SK-N-MC (cell line): ENCODE results near the gene FBXW11.

Source experiments
- DNase-seq: peaks from one replicate; pipeline ENCODE4 v3.0.0-alpha.2; 2011; ENCODE audit warnings: low read depth, low spot score
- H3K27ac ChIP-seq: fragments of 200-600 bp; sonication (generic); 2 replicates; pipeline ENCODE4 v1.5.1; 2016; ENCODE audit warnings: mixed run types
- H3K36me3 ChIP-seq: fragments of 200-600 bp; sonication (generic); 2 replicates; pipeline ENCODE4 v1.6.1; 2017; ENCODE audit warnings: antibody characterized with exemption, low read length, mixed read lengths; ENCODE audit not compliant: insufficient read depth
- H3K4me3 ChIP-seq: fragments of 200-600 bp; sonication (generic); 2 replicates; pipeline ENCODE4 v1.5.1; 2016
- H3K9ac ChIP-seq: fragments of 200-600 bp; sonication (generic); 2 replicates; pipeline ENCODE4 v1.8.0; 2017; ENCODE audit warnings: mixed run types, mixed read lengths; ENCODE audit not compliant: insufficient read length
- H3K9me3 ChIP-seq: fragments of 200-600 bp; sonication (generic); 2 replicates; pipeline ENCODE4 v1.6.1; 2017; ENCODE audit warnings: low read depth, mild to moderate bottlenecking, antibody characterized with exemption, low read length, moderate library complexity, mixed read lengths
- EZH2 ChIP-seq: fragments of 200-600 bp; sonication (generic); IDR thresholded peaks from one replicate; pipeline ENCODE4 v1.6.1; 2017; ENCODE audit warnings: antibody characterized with exemption
- FOXP2 ChIP-seq: optimal IDR thresholded peaks from 2 replicates; pipeline ENCODE3; 2011; ENCODE audit warnings: mild to moderate bottlenecking, moderate library complexity; ENCODE audit not compliant: insufficient read depth; ENCODE audit errors: extremely low read length, control extremely low read depth
- POLR2AphosphoS5 ChIP-seq: IDR thresholded peaks from 2 replicates; pipeline ENCODE4 v1.6.1; 2012; ENCODE audit warnings: mild to moderate bottlenecking, low read depth, low read length, borderline replicate concordance

The FBXW11 gene

GRCh38 chr5:171882118-171882517, 124.3 kb downstream of the FBXW11 start:
- Histone ChIP-seq H3K36me3 (peaks cover 14% of the 10 kb centered on the region), H3K9me3 (no peaks in the 10 kb centered on the region), H3K4me3 (no peak overlapping the region), H3K27ac (no peak overlapping the region), H3K9ac (no peak overlapping the region)
- DNase-seq = no peak
- no peak for TF ChIP-seq POLR2AphosphoS5
- no peak for TF ChIP-seq EZH2
- TF ChIP-seq FOXP2 = no peak

- Histone ChIP-seq H3K36me3 (peaks cover 36% of the 10 kb centered on the region; the same call in 1 of the 2 replicates), H3K27ac (no peak overlapping the region), H3K9ac (no peak overlapping the region), H3K9me3 (no peaks in the 10 kb centered on the region), H3K4me3 (no peak overlapping the region)
- TF ChIP-seq EZH2 (no peak), FOXP2 (no peak), POLR2AphosphoS5 (no peak)
- no peak for DNase-seq
These were observed 132.2 kb downstream of the FBXW11 start for GRCh38 chr5:171874234-171874633.

GRCh38 chr5:171872666-171873065, 133.8 kb downstream of the FBXW11 start:
- H3K4me3 ChIP-seq = no peak overlapping the region
- H3K27ac ChIP-seq = no peak overlapping the region
- no peak overlapping the region for H3K9ac ChIP-seq
- TF ChIP-seq POLR2AphosphoS5 (no peak), EZH2 (no peak), FOXP2 (no peak)
- no peaks in the 10 kb centered on the region for H3K9me3 ChIP-seq
- no peak for DNase-seq
- H3K36me3 ChIP-seq = peaks cover 42% of the 10 kb centered on the region; the same call in 1 of the 2 replicates

GRCh38 chr5:171871711-171872110, 134.7 kb downstream of the FBXW11 start:
- H3K27ac ChIP-seq = no peak overlapping the region
- H3K9me3 ChIP-seq = no peaks in the 10 kb centered on the region
- DNase-seq = no peak
- H3K36me3 ChIP-seq = peaks cover 42% of the 10 kb centered on the region; the same call in 1 of the 2 replicates
- TF ChIP-seq FOXP2 (no peak), EZH2 (no peak), POLR2AphosphoS5 (no peak)
- H3K9ac ChIP-seq = no peak overlapping the region
- no peak overlapping the region for H3K4me3 ChIP-seq

GRCh38 chr5:171869956-171870355, 136.5 kb downstream of the FBXW11 start:
- no peak overlapping the region for H3K27ac ChIP-seq
- no peaks in the 10 kb centered on the region for H3K9me3 ChIP-seq
- DNase-seq = no peak
- TF ChIP-seq FOXP2 (no peak), EZH2 (no peak)
- H3K9ac ChIP-seq = no peak overlapping the region
- H3K4me3 ChIP-seq = no peak overlapping the region
- H3K36me3 ChIP-seq = peaks cover 25% of the 10 kb centered on the region; the same call in 1 of the 2 replicates

GRCh38 chr5:171868236-171868635, 138.2 kb downstream of the FBXW11 start:
- TF ChIP-seq EZH2 = no peak
- TF ChIP-seq FOXP2 = no peak
- no peak for TF ChIP-seq POLR2AphosphoS5
- H3K9ac ChIP-seq = no peak overlapping the region
- H3K27ac ChIP-seq = no peak overlapping the region
- peaks cover 23% of the 10 kb centered on the region; the same call in 1 of the 2 replicates for H3K36me3 ChIP-seq
- no peak overlapping the region for H3K4me3 ChIP-seq
- H3K9me3 ChIP-seq = no peaks in the 10 kb centered on the region
- no peak for DNase-seq

GRCh38 chr5:171867786-171868185, 138.7 kb downstream of the FBXW11 start:
- H3K36me3 ChIP-seq = peaks cover 21% of the 10 kb centered on the region; the same call in 1 of the 2 replicates
- no peaks in the 10 kb centered on the region for H3K9me3 ChIP-seq
- no peak for TF ChIP-seq FOXP2
- TF ChIP-seq EZH2 = no peak
- no peak for TF ChIP-seq POLR2AphosphoS5
- no peak overlapping the region for H3K27ac ChIP-seq
- DNase-seq = no peak
- no peak overlapping the region for H3K9ac ChIP-seq
- H3K4me3 ChIP-seq = no peak overlapping the region

- TF ChIP-seq EZH2 (no peak), POLR2AphosphoS5 (no peak), FOXP2 (no peak)
- no peaks in the 10 kb centered on the region for H3K9me3 ChIP-seq
- peaks cover 14% of the 10 kb centered on the region; the same call in 1 of the 2 replicates for H3K36me3 ChIP-seq
- H3K27ac ChIP-seq = no peak overlapping the region
- H3K9ac ChIP-seq = no peak overlapping the region
- H3K4me3 ChIP-seq = no peak overlapping the region
- DNase-seq = no peak
These were observed 141.0 kb downstream of the FBXW11 start for GRCh38 chr5:171865471-171865870.

GRCh38 chr5:171863935-171864334, 142.5 kb downstream of the FBXW11 start:
- TF ChIP-seq EZH2 = no peak
- no peak for TF ChIP-seq POLR2AphosphoS5
- no peak for TF ChIP-seq FOXP2

More at GRCh38 chr5:171863935-171864334, 142.5 kb downstream of the FBXW11 start:
- no peak overlapping the region for H3K9ac ChIP-seq
- H3K4me3 ChIP-seq = no peak overlapping the region
- DNase-seq = no peak
- H3K27ac ChIP-seq = no peak overlapping the region
- peaks cover 9% of the 10 kb centered on the region; the same call in 1 of the 2 replicates for H3K36me3 ChIP-seq
- H3K9me3 ChIP-seq = no peaks in the 10 kb centered on the region
